ENCODE data around the gene WNT5A. TPM values are rescaled to one million over a fixed set of nuclear protein-coding genes. Genes with fewer than 3 reads are reported as not detected.

The WNT5A gene
- total and polyA plus RNA-seq, 2 of the 4 experiments (the other 2 are of a cell fraction): 224 to 231 TPM

DNA sequence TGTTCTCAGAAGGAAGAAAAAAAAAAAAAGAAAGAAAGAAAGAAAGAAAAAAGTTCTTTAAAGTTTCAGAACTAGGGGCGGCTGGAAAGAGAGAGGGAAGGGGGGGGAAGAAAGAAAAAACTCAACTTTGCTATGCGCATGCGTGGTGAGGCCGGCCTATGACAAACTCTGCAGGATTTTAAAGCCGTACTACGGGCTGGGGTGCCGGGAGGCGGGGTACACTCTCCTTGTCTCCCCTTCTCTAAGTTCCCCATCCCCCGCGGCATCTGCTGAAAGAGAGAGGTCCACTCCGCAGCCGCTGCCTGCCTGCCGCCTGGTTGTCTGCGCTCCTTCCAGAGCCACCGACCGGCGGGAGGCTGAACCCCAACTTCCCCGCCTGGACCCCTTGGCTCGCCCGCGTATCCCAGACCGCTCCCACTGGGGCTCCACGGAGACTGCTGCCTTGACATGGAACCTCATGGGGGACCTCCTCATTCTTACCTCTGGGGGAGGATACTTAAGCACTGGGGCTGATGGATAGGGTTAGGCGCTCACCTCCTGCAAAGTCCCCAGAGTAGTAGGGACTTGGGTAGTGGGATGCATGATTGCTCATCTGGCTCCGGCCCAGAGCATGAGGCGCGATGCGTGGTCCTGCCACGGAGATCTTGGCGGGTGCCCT lies 1.4 kb upstream of the WNT5A start:
- peak overlapping the region; percentile 13; the same call in 2 of the 3 replicates for H2BK15ac ChIP-seq (ENCODE audit: low read depth, low read length)
- H3K9ac ChIP-seq (ENCODE audit: low read depth, low read length): peak overlapping the region; percentile 100
- peak overlapping the region; percentile 52 for H4K5ac ChIP-seq (ENCODE audit: low read depth, low read length)
- H2AK9ac ChIP-seq (replicated peaks; ENCODE audit: low read depth, low read length, poor library complexity): peak overlapping the region; percentile 77
- H3K18ac ChIP-seq (ENCODE audit: low read depth, low read length): peak overlapping the region; percentile 53; the same call in 1 of the 2 replicates
- intact Hi-C loops (cut with micrococcal nuclease) (loop anchor here (1.0 to 10.0 kb wide), 5 partner anchors 134 to 646 kb away; no protein-coding TSS in a partner anchor), dilution Hi-C loops (cut with HindIII; ENCODE audit: low sequenced_read_pairs, unreplicated experiment) (no loop called here), in situ Hi-C loops (cut with MboI; ENCODE audit: low sequenced_read_pairs) (loop anchor here (5.0 to 10.0 kb wide), 6 partner anchors 234 to 1064 kb away; no protein-coding TSS in a partner anchor)
- peak overlapping the region; percentile 83 for H2BK120ac ChIP-seq (ENCODE audit: low read depth, low read length)
- peak overlapping the region; percentile 44; the same call in 1 of the 2 replicates for H2AK5ac ChIP-seq (ENCODE audit: low read depth, low read length)
- peak overlapping the region; percentile 81 to 85 for H4K8ac ChIP-seq (ENCODE audit: low read depth in 2 of 2, low read length in 2 of 2)
- peaks cover 13% of the 10 kb centered on the region for H3K36me3 ChIP-seq (ENCODE audit: control insufficient read depth, insufficient read depth, low read length)
- peak overlapping the region; percentile 84 for H3K4me2 ChIP-seq (ENCODE audit: low read depth, low read length)
- 20% methylated on average over 1 of the region's 30 CpGs; no CpG with 5 or more reads in 1 of the 2 experiments for WGBS, 2 experiments (ENCODE audit: extremely low coverage in 2 of 2, insufficient read length in 1 of 2)
- peak overlapping the region; percentile 38 for H2BK20ac ChIP-seq (ENCODE audit: low read depth, low read length)
- POLR2A ChIA-PET (ENCODE audit: unreplicated experiment): interaction anchor here (0.5 to 1.5 kb wide), 2 partner anchors 83 to 213 kb away, joined by 3 to 4 read pairs; no protein-coding TSS in a partner anchor
- BruUV-seq (replicated peaks): no TSS peak
- CTCF ChIA-PET: interaction anchor here (2.3 kb wide), 1 partner anchor 233 kb away, joined by 14 read pairs; no protein-coding TSS in a partner anchor
- H3K27ac ChIP-seq (ENCODE audit: insufficient read depth, low read length): peak overlapping the region; percentile 98
- peaks cover 0 to 22% of the 10 kb centered on the region in 2 experiments; a peak in 1 of 4 replicates for H3K79me1 ChIP-seq (ENCODE audit: low read depth in 1 of 2, low read length in 2 of 2)
- no peaks in the 10 kb centered on the region for H4K20me1 ChIP-seq (ENCODE audit: insufficient read depth, low read length)
- peaks cover 18% of the 10 kb centered on the region for H3K9me1 ChIP-seq (ENCODE audit: insufficient read depth, low read length)
- H2AFZ ChIP-seq (replicated peaks; ENCODE audit: low read length, poor library complexity): peak overlapping the region; percentile 94
- H3K4ac ChIP-seq (ENCODE audit: low read depth, low read length): peak overlapping the region; percentile 98
- TF ChIP-seq CEBPB (IDR thresholded peaks at IDR 0.05; ENCODE audit: low read depth, low read length): no peak
- peak; percentile 30; the same call in 1 of the 2 replicates for TF ChIP-seq MAZ (IDR thresholded peaks at IDR 0.05; ENCODE audit: borderline replicate concordance, low read depth, low read length)
- H3K27me3 ChIP-seq (ENCODE audit: control insufficient read depth, insufficient read depth, low read length): no peaks in the 10 kb centered on the region
- DNase-seq (peak; percentile 89), ATAC-seq (ENCODE audit: low read depth) (peak; percentile 40)
- peak overlapping the region; percentile 84 for H3K56ac ChIP-seq (ENCODE audit: extremely low read depth, insufficient read depth, low read length)
- peak overlapping the region; percentile 89 for H3K4me3 ChIP-seq (ENCODE audit: insufficient read depth, low read depth, low read length)
- peak overlapping the region; percentile 79 for H3K14ac ChIP-seq (replicated peaks; ENCODE audit: low read depth, low read length)
- peak overlapping the region; percentile 92 for H4K91ac ChIP-seq (ENCODE audit: insufficient read depth, low read depth, low read length)
- peaks cover 22% of the 10 kb centered on the region for H3K4me1 ChIP-seq (ENCODE audit: control insufficient read depth, insufficient read depth, low read length)
- no peaks in the 10 kb centered on the region for H3K9me3 ChIP-seq (ENCODE audit: control insufficient read depth, insufficient read depth, low read length)
- peak overlapping the region; percentile 58 for H3K23ac ChIP-seq (ENCODE audit: low read depth, low read length)
- H2BK5ac ChIP-seq (ENCODE audit: low read depth, low read length, poor library complexity, severe bottlenecking): peak overlapping the region; percentile 95

Measured in IMR-90 (cell line).